ENCODE data around the gene REEP6. TPM values are rescaled to one million over a fixed set of nuclear protein-coding genes. Genes with fewer than 3 reads are reported as not detected.

REEP6 gene
- total RNA-seq, 1 donor from 2014 or later, result 7.4 TPM

GRCh38 chr19:1456121-1456900, 34.7 kb upstream of the REEP6 start:
- DNase-seq (ENCODE audit: low spot score), result no peak

- DNase-seq (ENCODE audit: low spot score), result no peak
Measured at GRCh38 chr19:1457031-1457739, 33.8 kb upstream of the REEP6 start.

- no peak for DNase-seq (ENCODE audit: low spot score)
Measured at GRCh38 chr19:1457892-1458291, 33.1 kb upstream of the REEP6 start.

DNA sequence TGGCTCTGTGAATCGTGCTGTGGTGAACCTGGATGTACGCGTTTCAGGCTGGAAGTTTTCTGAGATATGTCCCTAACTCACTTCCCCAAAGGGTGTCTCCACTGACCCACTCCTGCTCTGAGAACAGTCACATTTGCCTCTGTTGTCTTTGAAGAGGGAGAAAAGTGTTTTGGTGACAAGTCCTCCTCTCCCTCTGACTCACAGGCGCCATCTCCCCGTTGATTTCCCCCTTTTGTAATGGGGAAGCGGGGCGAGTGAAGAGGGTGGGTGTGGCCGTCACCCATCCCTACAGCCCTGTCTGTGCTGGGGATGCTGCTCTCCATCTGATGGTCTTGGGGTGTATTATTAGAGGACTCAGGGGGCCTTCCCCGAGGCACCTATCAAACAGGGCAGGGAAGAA, 31.5 kb upstream of the REEP6 start:
- no peak for DNase-seq (ENCODE audit: low spot score)

- no peak for DNase-seq (ENCODE audit: low spot score)
Measured at GRCh38 chr19:1460033-1460995, 30.7 kb upstream of the REEP6 start.

DNA sequence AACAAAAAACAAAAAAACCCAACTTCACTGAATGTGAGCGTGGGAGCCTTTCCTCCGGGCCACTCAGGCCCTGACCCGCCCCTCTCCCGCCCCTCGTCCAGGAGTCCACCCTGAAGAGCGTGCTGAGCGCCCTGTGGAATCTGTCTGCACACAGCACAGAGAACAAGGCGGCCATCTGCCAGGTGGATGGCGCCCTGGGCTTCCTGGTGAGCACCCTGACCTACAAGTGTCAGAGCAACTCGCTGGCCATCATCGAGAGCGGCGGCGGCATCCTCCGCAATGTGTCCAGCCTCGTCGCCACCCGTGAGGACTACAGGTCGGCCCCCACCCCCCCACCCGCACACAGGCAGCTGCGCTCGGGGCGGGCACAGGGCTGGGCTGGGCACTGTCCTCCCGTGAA, 29.1 kb upstream of the REEP6 start:
- DNase-seq (ENCODE audit: low spot score), result no peak

DNA sequence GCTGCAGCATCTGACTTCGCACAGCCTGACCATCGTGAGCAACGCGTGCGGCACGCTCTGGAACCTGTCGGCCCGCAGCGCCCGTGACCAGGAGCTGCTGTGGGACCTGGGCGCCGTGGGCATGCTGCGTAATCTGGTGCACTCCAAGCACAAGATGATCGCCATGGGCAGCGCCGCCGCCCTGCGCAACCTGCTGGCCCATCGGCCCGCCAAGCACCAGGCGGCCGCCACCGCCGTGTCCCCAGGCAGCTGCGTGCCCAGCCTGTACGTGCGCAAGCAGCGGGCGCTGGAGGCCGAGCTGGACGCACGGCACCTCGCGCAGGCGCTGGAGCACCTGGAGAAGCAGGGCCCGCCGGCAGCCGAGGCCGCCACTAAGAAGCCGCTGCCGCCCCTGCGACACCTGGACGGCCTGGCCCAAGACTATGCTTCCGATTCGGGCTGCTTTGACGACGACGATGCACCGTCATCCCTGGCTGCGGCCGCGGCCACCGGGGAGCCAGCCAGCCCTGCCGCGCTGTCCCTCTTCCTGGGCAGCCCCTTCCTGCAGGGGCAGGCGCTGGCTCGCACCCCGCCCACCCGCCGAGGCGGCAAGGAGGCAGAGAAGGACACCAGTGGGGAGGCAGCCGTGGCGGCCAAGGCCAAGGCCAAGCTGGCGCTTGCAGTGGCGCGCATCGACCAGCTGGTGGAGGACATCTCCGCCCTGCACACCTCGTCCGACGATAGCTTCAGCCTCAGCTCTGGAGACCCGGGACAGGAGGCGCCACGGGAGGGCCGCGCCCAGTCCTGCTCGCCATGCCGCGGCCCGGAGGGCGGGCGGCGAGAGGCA, 25.6 kb upstream of the REEP6 start:
- DNase-seq (ENCODE audit: low spot score), result no peak

- DNase-seq (ENCODE audit: low spot score), result no peak
Measured at GRCh38 chr19:1466018-1466460, 24.9 kb upstream of the REEP6 start.

DNA sequence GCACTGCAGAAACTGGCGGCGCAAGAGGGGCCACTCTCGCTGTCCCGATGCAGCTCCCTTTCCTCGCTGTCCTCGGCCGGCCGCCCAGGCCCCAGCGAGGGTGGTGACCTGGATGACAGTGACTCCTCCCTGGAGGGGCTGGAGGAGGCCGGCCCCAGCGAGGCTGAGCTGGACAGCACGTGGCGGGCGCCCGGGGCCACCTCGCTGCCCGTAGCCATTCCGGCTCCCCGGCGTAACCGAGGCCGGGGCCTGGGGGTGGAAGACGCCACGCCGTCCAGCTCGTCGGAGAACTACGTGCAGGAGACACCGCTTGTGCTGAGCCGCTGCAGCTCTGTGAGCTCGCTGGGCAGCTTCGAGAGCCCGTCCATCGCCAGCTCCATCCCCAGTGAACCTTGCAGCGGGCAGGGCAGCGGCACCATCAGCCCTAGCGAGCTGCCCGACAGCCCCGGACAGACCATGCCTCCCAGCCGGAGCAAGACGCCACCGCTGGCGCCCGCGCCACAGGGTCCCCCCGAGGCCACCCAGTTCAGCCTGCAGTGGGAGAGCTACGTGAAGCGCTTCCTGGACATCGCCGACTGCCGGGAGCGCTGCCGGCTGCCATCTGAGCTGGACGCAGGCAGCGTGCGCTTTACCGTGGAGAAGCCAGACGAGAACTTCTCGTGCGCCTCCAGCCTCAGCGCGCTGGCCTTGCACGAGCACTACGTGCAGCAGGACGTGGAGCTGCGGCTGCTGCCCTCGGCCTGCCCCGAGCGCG, 24.3 kb upstream of the REEP6 start:
- no peak for DNase-seq (ENCODE audit: low spot score)

GRCh38 chr19:1467215-1467489, 23.8 kb upstream of the REEP6 start:
- DNase-seq (ENCODE audit: low spot score), result no peak

- DNase-seq (ENCODE audit: low spot score), result no peak
Measured at GRCh38 chr19:1467490-1468273, 23.3 kb upstream of the REEP6 start.

DNA sequence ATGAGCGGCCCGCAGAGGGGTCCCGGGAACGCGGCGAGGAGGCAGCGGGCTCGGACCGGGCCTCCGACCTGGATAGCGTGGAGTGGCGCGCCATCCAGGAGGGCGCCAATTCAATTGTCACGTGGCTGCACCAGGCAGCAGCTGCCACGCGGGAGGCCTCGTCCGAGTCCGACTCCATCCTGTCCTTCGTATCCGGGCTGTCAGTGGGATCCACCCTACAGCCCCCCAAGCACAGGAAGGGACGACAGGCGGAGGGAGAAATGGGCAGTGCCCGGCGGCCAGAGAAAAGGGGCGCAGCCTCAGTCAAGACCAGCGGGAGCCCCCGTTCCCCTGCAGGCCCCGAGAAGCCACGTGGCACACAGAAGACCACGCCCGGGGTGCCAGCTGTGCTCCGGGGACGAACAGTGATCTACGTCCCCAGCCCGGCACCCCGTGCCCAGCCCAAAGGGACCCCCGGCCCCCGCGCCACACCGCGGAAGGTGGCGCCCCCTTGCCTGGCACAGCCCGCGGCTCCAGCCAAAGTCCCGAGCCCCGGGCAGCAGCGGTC, 22.6 kb upstream of the REEP6 start:
- no peak for DNase-seq (ENCODE audit: low spot score)

DNA sequence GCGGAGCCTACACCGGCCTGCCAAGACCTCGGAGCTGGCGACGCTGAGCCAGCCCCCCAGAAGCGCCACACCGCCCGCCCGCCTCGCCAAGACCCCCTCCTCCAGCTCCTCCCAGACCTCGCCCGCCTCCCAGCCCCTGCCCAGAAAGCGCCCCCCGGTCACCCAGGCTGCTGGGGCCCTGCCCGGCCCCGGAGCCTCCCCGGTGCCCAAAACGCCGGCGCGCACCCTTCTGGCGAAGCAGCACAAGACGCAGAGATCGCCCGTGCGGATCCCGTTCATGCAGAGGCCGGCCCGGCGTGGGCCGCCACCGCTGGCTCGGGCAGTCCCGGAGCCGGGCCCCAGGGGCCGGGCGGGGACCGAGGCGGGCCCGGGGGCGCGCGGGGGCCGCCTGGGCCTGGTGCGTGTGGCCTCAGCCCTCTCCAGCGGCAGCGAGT, 22.1 kb upstream of the REEP6 start:
- DNase-seq (ENCODE audit: low spot score), result no peak

- DNase-seq (ENCODE audit: low spot score), result no peak
Measured at GRCh38 chr19:1469255-1470054, 21.5 kb upstream of the REEP6 start.

- DNase-seq (ENCODE audit: low spot score), result no peak
Measured at GRCh38 chr19:1470055-1470304, 21.0 kb upstream of the REEP6 start.

DNA sequence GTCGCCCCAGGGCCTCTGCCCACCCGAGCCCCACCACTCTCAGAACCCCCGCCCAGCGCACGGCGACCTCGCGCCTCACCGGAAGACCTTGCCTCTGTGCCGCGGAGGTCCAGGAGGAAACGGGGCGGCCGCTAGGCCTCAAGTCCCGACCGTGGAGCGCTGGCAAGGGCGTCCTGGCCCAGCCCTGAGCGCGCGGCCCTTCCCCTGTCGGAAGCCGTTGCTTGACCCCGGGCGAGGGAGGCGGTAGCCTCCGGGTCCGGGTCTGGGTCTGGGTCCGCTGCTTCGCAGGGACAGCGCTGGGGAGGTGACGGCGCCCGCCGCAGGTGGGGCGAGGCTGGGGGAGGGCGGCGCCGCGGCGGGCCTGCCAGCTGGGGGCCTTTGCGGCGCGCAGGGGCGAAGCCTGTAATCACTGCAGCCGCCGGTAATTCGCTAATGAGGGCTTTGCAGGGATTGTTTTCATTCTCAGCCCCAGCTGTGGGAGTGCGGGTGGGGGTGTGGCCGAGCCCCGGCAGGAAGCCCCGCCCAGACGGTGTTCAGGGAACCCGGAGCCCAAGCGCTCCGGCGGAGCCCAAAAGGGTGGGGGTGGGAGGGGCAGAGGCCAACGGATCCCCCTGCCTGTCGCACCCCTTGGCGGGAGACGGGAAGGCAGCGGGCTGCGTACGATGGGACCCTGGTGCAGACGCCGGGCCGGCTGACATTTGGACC, 20.5 kb upstream of the REEP6 start:
- DNase-seq (ENCODE audit: low spot score), result no peak

DNA sequence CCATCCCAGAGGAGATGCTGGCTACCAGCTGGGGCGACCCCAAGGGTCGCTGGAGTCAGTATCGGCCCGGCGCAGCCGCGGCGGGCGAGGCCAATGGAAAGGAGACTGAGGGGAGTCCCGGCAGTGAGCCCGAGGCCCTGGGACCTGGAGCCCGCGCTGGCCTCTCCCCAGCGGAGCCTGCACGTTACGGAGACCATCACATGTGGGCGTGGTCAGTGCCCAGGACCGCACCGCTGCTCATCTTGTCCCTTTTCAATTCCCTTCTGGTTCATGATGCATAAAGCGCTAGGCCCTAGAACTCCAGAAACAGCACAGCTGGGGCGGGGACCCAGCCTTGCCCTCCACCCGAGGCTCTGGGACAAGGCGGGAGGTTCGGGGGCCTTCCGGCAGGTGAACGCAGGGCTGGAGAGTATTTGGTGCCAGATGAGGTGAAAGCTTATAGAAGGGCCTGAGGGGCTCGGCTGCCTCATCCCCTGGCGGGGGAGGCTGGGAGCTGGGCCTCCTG, 19.9 kb upstream of the REEP6 start:
- no peak for DNase-seq (ENCODE audit: low spot score)

Data from mesenteric fat pad (tissue), 1 donor.